Measurements from ENCODE around the gene NAT8.
A peak's percentile ranks its signal among the peaks of the same experiment; 100 is the strongest.

- TF ChIP-seq CTCF (IDR thresholded peaks at IDR 0.05) = peak in 1 of 3 donors; percentile 66
- TF ChIP-seq POLR2A (IDR thresholded peaks at IDR 0.05) = no peak
Measured at GRCh38 chr2:73685764-73686438, 43.7 kb upstream of the NAT8 start.
